GM12891 (cell line): ENCODE data around the gene EML2.

Experiments used
- POLR2AphosphoS5 ChIP-seq: IDR thresholded peaks from 2 replicates; pipeline ENCODE4 v1.6.1; 2011; ENCODE audit warnings: low read depth, low read length, control low read depth
- TAF1 ChIP-seq: IDR thresholded peaks from 2 replicates; pipeline ENCODE4 v1.6.1; 2011; ENCODE audit warnings: low read depth, low read length, control low read depth

DNA sequence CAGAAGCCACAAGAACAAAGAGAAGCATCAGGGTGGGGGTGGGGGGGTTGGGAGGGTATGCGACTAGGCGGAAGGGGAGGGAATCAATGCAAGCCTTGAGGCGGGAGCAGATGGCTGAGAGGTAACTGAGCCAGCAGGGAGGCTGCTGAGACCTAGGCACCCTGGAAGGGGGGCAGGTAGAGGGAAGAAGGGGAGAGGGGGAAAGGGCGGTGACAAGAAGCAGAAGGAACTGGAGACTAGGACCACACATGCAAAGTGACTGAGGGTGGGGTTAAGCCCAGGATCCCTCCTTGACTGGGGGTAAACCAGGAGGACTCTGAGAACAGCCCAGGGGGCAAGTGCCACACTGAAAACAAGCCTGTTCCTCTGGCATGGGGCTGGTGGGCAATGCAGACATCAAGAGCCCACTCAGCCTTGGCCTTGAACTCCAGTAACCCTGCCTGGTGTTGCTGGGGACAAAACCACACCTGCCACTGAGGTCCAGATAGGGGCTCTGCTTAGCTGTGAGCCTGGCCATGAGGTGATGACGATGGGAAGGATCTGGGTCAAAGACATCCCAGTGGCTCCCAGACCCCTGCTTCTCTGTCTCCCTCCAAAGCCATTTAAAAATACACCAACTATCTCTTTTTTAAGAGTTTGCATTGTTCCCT, 74.9 kb downstream of the EML2 start:
- TF ChIP-seq POLR2AphosphoS5 (no peak), TAF1 (no peak)
